HG02763 (cell line): ENCODE data around the gene ERP29.
A peak's percentile ranks its signal among the peaks of the same experiment; 100 is the strongest.
"Not testable (repeated sequence)": the region's sequence is repeated elsewhere in the genome, so short reads cannot be mapped to it uniquely, and the experiment has no call there.

Experiments used
- ATAC-seq: cut with Tn5 transposase; IDR thresholded peaks from one replicate; pipeline ENCODE4 v1.9.1; 2021; ENCODE audit warnings: mild to moderate bottlenecking, moderate library complexity; ENCODE audit not compliant: unreplicated experiment

ERP29 gene

GRCh38 chr12:112001576-112001975 lies 11.7 kb upstream of the ERP29 start:
- ATAC-seq: no peak

GRCh38 chr12:112004041-112004440 lies 9.2 kb upstream of the ERP29 start:
- ATAC-seq: no peak

GRCh38 chr12:112005419-112006395 lies 7.5 kb upstream of the ERP29 start:
- no peak for ATAC-seq

- ATAC-seq: no peak
Measured at GRCh38 chr12:112007945-112008344, 5.3 kb upstream of the ERP29 start.

GRCh38 chr12:112008918-112009317 lies 4.3 kb upstream of the ERP29 start:
- ATAC-seq: no peak

GRCh38 chr12:112009596-112009995 lies 3.6 kb upstream of the ERP29 start:
- ATAC-seq: not testable (repeated sequence)

GRCh38 chr12:112010415-112011344 lies 2.5 kb upstream of the ERP29 start:
- ATAC-seq: no peak

- ATAC-seq: no peak
Measured at GRCh38 chr12:112011685-112012084, 1.5 kb upstream of the ERP29 start.

GRCh38 chr12:112013601-112014402 lies 576 bp downstream of the ERP29 start:
- ATAC-seq: peak; percentile 13

- no peak for ATAC-seq
Measured at GRCh38 chr12:112015938-112016337, 2.7 kb downstream of the ERP29 start.

- no peak for ATAC-seq
Measured at GRCh38 chr12:112017041-112017440, 3.8 kb downstream of the ERP29 start.

- ATAC-seq: no peak
Measured at GRCh38 chr12:112018571-112019237, 5.5 kb downstream of the ERP29 start.

- ATAC-seq: no peak
Measured at GRCh38 chr12:112020947-112021457, 7.8 kb downstream of the ERP29 start.

- ATAC-seq: no peak
Measured at GRCh38 chr12:112022241-112023016, 9.2 kb downstream of the ERP29 start.

- no peak for ATAC-seq
Measured at GRCh38 chr12:112023759-112024396, 10.7 kb downstream of the ERP29 start.

- ATAC-seq: no peak
Measured at GRCh38 chr12:112025808-112026375, 12.7 kb downstream of the ERP29 start.

- ATAC-seq: no peak
Measured at GRCh38 chr12:112029301-112029700, 16.1 kb downstream of the ERP29 start.

- no peak for ATAC-seq
Measured at GRCh38 chr12:112031472-112031871, 18.2 kb downstream of the ERP29 start.
